Measurements from ENCODE around the gene GRM8.

The GRM8 gene

GRCh38 chr7:126436213-126436868, 816.4 kb downstream of the GRM8 start:
- DNase-seq (ENCODE audit: low read depth), result no peak

GRCh38 chr7:126426652-126427051, 826.1 kb downstream of the GRM8 start:
- no peak for DNase-seq (ENCODE audit: low read depth)

- no peak for DNase-seq (ENCODE audit: low read depth)
Measured at GRCh38 chr7:126424985-126425384, 827.8 kb downstream of the GRM8 start.

- no peak for DNase-seq (ENCODE audit: low read depth)
Measured at GRCh38 chr7:126419047-126419446, 833.7 kb downstream of the GRM8 start.

- DNase-seq (ENCODE audit: low read depth), result no peak
Measured at GRCh38 chr7:126411821-126412383, 840.8 kb downstream of the GRM8 start.

GRCh38 chr7:126411032-126411820, 841.5 kb downstream of the GRM8 start:
- DNase-seq (ENCODE audit: low read depth), result no peak

- no peak for DNase-seq (ENCODE audit: low read depth)
Measured at GRCh38 chr7:126403040-126403439, 849.7 kb downstream of the GRM8 start.

GRCh38 chr7:126401918-126402317, 850.8 kb downstream of the GRM8 start:
- DNase-seq (ENCODE audit: low read depth), result no peak

- DNase-seq (ENCODE audit: low read depth), result no peak
Measured at GRCh38 chr7:126398851-126399529, 853.8 kb downstream of the GRM8 start.

GRCh38 chr7:126398285-126398684, 854.5 kb downstream of the GRM8 start:
- DNase-seq (ENCODE audit: low read depth), result no peak

GRCh38 chr7:126394406-126394805, 858.3 kb downstream of the GRM8 start:
- no peak for DNase-seq (ENCODE audit: low read depth)
